Measurements from ENCODE around the gene ATL3.

The ATL3 gene

GRCh38 chr11:63574856-63575602 is 96.1 kb downstream of the ATL3 start:
- TF ChIP-seq EZH2 (optimal IDR thresholded peaks at IDR 0.05; ENCODE audit: low read depth, low read length): no peak
- TF ChIP-seq CTCF (IDR thresholded peaks at IDR 0.05; ENCODE audit: low read length): no peak
- TF ChIP-seq EZH2phosphoT487 (IDR thresholded peaks at IDR 0.05; ENCODE audit: low read length): no peak
- Histone ChIP-seq H3K27me3 (replicated peaks; ENCODE audit: insufficient read depth, low read length) (no peaks in the 10 kb centered on the region), H3K9me2 (replicated peaks; ENCODE audit: insufficient read depth, low read length) (no peaks in the 10 kb centered on the region), H3K4me1 (ENCODE audit: low read length) (peaks cover 7% of the 10 kb centered on the region), H3K4me3 (ENCODE audit: low read length) (peak overlapping the region; percentile 40), H2AFZ (ENCODE audit: low read length) (peak overlapping the region; percentile 86), H3K9me3 (replicated peaks; ENCODE audit: insufficient read depth, low read length) (no peaks in the 10 kb centered on the region), H3K36me3 (replicated peaks; ENCODE audit: insufficient read depth, low read length) (no peaks in the 10 kb centered on the region), H3K9ac (ENCODE audit: low read length) (peak overlapping the region; percentile 5; the same call in 1 of the 2 replicates), H3K27ac (ENCODE audit: low read length) (peak overlapping the region; percentile 40; the same call in 1 of the 2 replicates), H3F3A (ENCODE audit: insufficient read depth, low read length) (peaks cover 5% of the 10 kb centered on the region; the same call in 1 of the 2 replicates), H3K4me2 (ENCODE audit: low read depth, low read length) (peak overlapping the region; percentile 52), H4K20me1 (ENCODE audit: insufficient read depth, low read length) (no peaks in the 10 kb centered on the region), H3K79me2 (ENCODE audit: low read length) (no peaks in the 10 kb centered on the region)
- DNase-seq: no peak
